Measurements from ENCODE around the gene CROCC2. TPM values are rescaled to one million over a fixed set of nuclear protein-coding genes. Genes with fewer than 3 reads are reported as not detected.

CROCC2 gene
- not detected for polyA plus RNA-seq (2013, experiment 1 of 2)
- not detected for polyA plus RNA-seq (2013, experiment 2 of 2)

- Histone ChIP-seq H3K36me3 (ENCODE audit: control insufficient read depth, insufficient read depth, low read length) (no peaks in the 10 kb centered on the region), H3K4me3 (ENCODE audit: extremely low read depth, insufficient read depth, low read length, poor library complexity, severe bottlenecking) (no peak within 1 kb of the TSS), H3K4me1 (ENCODE audit: control insufficient read depth, insufficient read depth, low read length, poor library complexity, severe bottlenecking) (peaks cover 2% of the 10 kb centered on the region), H3K27ac (ENCODE audit: low read depth, low read length, severe bottlenecking) (no peak within 1 kb of the TSS), H3K9me3 (ENCODE audit: control insufficient read depth, low read length) (no peaks in the 10 kb centered on the region)
- 89 to 91% methylated on average over 19 to 21 of the region's 23 CpGs for WGBS, 2 experiments (ENCODE audit: insufficient coverage in 2 of 2)
These were observed at the start of gene CROCC2 for GRCh38 chr2:240906141-240906910. Gene CROCC2 (plus strand): TSS chr2:240906336. CDS start chr2:240906514, 178 bp downstream.

GRCh38 chr2:240857039-240858008, 48.8 kb upstream of the CROCC2 start:
- Histone ChIP-seq H3K9me3 (ENCODE audit: control insufficient read depth, low read length) (peaks cover 12% of the 10 kb centered on the region), H3K4me3 (ENCODE audit: extremely low read depth, insufficient read depth, low read length, poor library complexity, severe bottlenecking) (no peak overlapping the region), H3K4me1 (ENCODE audit: control insufficient read depth, insufficient read depth, low read length, poor library complexity, severe bottlenecking) (no peaks in the 10 kb centered on the region), H3K36me3 (ENCODE audit: control insufficient read depth, insufficient read depth, low read length) (no peaks in the 10 kb centered on the region), H3K27ac (ENCODE audit: low read depth, low read length, severe bottlenecking) (no peak overlapping the region)
- WGBS, 2 experiments (ENCODE audit: insufficient coverage in 2 of 2): 85 to 93% methylated on average over 16 to 17 of the region's 21 CpGs

GRCh38 chr2:240858321-240858720, 47.8 kb upstream of the CROCC2 start:
- 90 to 93% methylated on average over 6 to 13 of the region's 13 CpGs for WGBS, 2 experiments (ENCODE audit: insufficient coverage in 2 of 2)
- Histone ChIP-seq H3K9me3 (ENCODE audit: control insufficient read depth, low read length) (peaks cover 12% of the 10 kb centered on the region), H3K4me3 (ENCODE audit: extremely low read depth, insufficient read depth, low read length, poor library complexity, severe bottlenecking) (no peak overlapping the region), H3K27ac (ENCODE audit: low read depth, low read length, severe bottlenecking) (no peak overlapping the region), H3K4me1 (ENCODE audit: control insufficient read depth, insufficient read depth, low read length, poor library complexity, severe bottlenecking) (no peaks in the 10 kb centered on the region), H3K36me3 (ENCODE audit: control insufficient read depth, insufficient read depth, low read length) (no peaks in the 10 kb centered on the region)

- Histone ChIP-seq H3K4me1 (ENCODE audit: control insufficient read depth, insufficient read depth, low read length, poor library complexity, severe bottlenecking) (no peaks in the 10 kb centered on the region), H3K9me3 (ENCODE audit: control insufficient read depth, low read length) (peaks cover 12% of the 10 kb centered on the region), H3K27ac (ENCODE audit: low read depth, low read length, severe bottlenecking) (no peak overlapping the region), H3K4me3 (ENCODE audit: extremely low read depth, insufficient read depth, low read length, poor library complexity, severe bottlenecking) (no peak overlapping the region), H3K36me3 (ENCODE audit: control insufficient read depth, insufficient read depth, low read length) (no peaks in the 10 kb centered on the region)
- WGBS, 2 experiments (ENCODE audit: insufficient coverage in 2 of 2): 84 to 93% methylated on average over 10 of the region's 10 CpGs
These were observed 47.3 kb upstream of the CROCC2 start for GRCh38 chr2:240858871-240859270.

GRCh38 chr2:240861547-240861946, 44.6 kb upstream of the CROCC2 start:
- no peaks in the 10 kb centered on the region for H3K9me3 ChIP-seq (ENCODE audit: control insufficient read depth, low read length)
- no peak overlapping the region for H3K4me3 ChIP-seq (ENCODE audit: extremely low read depth, insufficient read depth, low read length, poor library complexity, severe bottlenecking)
- no peaks in the 10 kb centered on the region for H3K4me1 ChIP-seq (ENCODE audit: control insufficient read depth, insufficient read depth, low read length, poor library complexity, severe bottlenecking)
- no peaks in the 10 kb centered on the region for H3K36me3 ChIP-seq (ENCODE audit: control insufficient read depth, insufficient read depth, low read length)
- 100% methylated on average over 1 of the region's 2 CpGs for WGBS, 2 experiments (ENCODE audit: insufficient coverage in 2 of 2)
- no peak overlapping the region for H3K27ac ChIP-seq (ENCODE audit: low read depth, low read length, severe bottlenecking)

DNA sequence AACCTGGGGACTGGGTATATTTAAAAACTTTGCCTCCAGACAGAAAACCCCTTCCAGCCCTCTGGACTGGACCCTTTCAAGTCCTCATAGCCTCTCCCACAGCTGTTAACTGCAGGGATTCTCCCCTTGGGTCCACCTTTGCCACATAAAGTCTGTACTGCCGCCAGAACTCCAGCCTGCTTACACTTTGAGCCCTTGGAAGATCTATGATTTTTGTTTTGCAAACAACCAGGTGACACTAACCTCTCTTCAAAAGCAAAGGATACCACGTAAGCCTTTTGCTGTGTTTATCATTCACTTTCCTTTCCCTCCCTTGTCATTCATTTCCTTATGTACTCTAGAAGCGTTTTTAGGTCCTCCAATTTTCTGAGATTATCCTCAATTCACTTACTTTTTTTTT, 41.7 kb upstream of the CROCC2 start:
- H3K36me3 ChIP-seq (ENCODE audit: control insufficient read depth, insufficient read depth, low read length): no peaks in the 10 kb centered on the region
- no peaks in the 10 kb centered on the region for H3K9me3 ChIP-seq (ENCODE audit: control insufficient read depth, low read length)
- WGBS, 2 experiments (ENCODE audit: insufficient coverage in 2 of 2): 80 to 85% methylated on average over 3 of the region's 3 CpGs
- H3K4me1 ChIP-seq (ENCODE audit: control insufficient read depth, insufficient read depth, low read length, poor library complexity, severe bottlenecking): no peaks in the 10 kb centered on the region
- no peak overlapping the region for H3K27ac ChIP-seq (ENCODE audit: low read depth, low read length, severe bottlenecking)
- H3K4me3 ChIP-seq (ENCODE audit: extremely low read depth, insufficient read depth, low read length, poor library complexity, severe bottlenecking): no peak overlapping the region

- WGBS, 2 experiments (ENCODE audit: insufficient coverage in 2 of 2): 92 to 100% methylated on average over 2 of the region's 5 CpGs
- no peak overlapping the region for H3K4me3 ChIP-seq (ENCODE audit: extremely low read depth, insufficient read depth, low read length, poor library complexity, severe bottlenecking)
- H3K4me1 ChIP-seq (ENCODE audit: control insufficient read depth, insufficient read depth, low read length, poor library complexity, severe bottlenecking): no peaks in the 10 kb centered on the region
- no peak overlapping the region for H3K27ac ChIP-seq (ENCODE audit: low read depth, low read length, severe bottlenecking)
- no peaks in the 10 kb centered on the region for H3K9me3 ChIP-seq (ENCODE audit: control insufficient read depth, low read length)
- no peaks in the 10 kb centered on the region for H3K36me3 ChIP-seq (ENCODE audit: control insufficient read depth, insufficient read depth, low read length)
These were observed 40.7 kb upstream of the CROCC2 start for GRCh38 chr2:240865391-240865790.

DNA sequence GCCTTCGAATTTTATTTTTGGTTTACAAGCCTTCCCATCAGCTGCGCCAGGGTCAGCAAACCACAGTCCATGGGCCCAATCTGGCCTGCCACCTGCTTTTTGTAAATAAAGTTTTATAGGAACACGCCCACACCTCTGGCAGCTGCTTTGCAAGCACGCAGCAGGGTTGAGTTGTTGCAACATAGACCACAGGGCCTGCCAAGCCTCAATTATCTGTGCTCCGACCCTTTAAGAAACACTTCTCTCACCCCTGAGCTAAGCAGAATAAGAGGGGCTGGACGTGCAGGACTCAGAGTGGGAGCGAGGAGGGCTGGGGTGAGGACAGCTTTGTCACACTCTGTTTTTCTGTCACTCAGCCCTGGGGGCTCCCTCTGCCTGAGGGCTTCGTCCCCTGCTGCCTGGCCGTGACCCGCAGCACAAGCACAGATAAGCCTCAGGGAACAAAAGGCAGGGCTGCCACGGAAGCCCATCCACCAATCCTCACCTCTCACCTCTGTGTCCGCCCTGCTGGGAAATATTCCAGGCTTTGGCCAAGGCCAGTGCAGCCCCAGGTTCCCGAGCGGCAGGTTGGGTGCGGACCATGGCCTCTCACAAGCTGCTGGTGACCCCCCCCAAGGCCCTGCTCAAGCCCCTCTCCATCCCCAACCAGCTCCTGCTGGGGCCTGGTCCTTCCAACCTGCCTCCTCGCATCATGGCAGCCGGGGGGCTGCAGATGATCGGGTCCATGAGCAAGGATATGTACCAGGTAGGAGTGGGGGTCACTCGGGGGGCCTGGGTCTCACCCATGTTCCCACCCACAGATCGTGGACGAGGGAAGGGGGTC, 37.6 kb upstream of the CROCC2 start, which contains the start of gene AGXT:
Gene AGXT (plus strand): TSS at position 539 of the 823 bp plus-strand sequence. CDS start 42 bp downstream, at position 581.
- Histone ChIP-seq H3K27ac (ENCODE audit: low read depth, low read length, severe bottlenecking) (no peak within 1 kb of the TSS), H3K36me3 (ENCODE audit: control insufficient read depth, insufficient read depth, low read length) (no peaks in the 10 kb centered on the region), H3K4me1 (ENCODE audit: control insufficient read depth, insufficient read depth, low read length, poor library complexity, severe bottlenecking) (no peaks in the 10 kb centered on the region), H3K9me3 (ENCODE audit: control insufficient read depth, low read length) (no peaks in the 10 kb centered on the region), H3K4me3 (ENCODE audit: extremely low read depth, insufficient read depth, low read length, poor library complexity, severe bottlenecking) (no peak within 1 kb of the TSS)
- WGBS, 2 experiments (ENCODE audit: insufficient coverage in 2 of 2): 81% methylated on average over 13 to 18 of the region's 21 CpGs

DNA sequence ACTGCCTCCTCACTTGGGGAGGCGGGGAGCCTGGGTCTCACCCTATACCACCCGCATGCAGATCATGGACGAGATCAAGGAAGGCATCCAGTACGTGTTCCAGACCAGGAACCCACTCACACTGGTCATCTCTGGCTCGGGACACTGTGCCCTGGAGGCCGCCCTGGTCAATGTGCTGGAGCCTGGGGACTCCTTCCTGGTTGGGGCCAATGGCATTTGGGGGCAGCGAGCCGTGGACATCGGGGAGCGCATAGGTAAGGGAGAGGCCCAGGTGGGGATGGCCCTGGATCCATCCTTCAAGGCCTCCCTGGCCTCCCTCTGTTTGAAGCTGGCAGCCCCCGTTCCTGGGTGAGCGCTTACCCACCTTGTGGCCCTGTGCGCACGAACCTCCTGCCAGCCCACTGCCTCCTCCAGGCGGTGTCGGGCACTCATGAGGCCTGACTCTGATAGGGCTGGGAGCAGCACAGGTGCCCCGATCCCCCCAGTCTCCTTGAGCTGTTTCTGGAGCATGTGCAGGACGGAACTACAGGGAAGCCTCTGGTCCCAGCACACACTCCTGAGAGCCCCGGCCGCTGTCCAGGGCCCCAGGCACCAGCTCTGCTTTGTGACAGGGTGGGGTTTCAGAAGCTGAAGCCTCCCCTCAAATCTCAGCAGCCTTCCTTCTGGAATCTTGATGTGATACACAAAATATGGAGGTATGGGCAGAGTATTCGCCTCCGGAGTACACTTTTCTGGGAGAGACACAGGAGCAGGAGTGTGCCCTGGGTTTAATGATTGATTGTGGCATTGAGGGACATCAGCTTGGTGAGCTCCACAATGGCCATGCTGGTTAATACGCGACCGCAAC, 36.8 kb upstream of the CROCC2 start:
- no peak overlapping the region for H3K4me3 ChIP-seq (ENCODE audit: extremely low read depth, insufficient read depth, low read length, poor library complexity, severe bottlenecking)
- H3K4me1 ChIP-seq (ENCODE audit: control insufficient read depth, insufficient read depth, low read length, poor library complexity, severe bottlenecking): no peaks in the 10 kb centered on the region
- no peaks in the 10 kb centered on the region for H3K36me3 ChIP-seq (ENCODE audit: control insufficient read depth, insufficient read depth, low read length)
- no peak overlapping the region for H3K27ac ChIP-seq (ENCODE audit: low read depth, low read length, severe bottlenecking)
- H3K9me3 ChIP-seq (ENCODE audit: control insufficient read depth, low read length): no peaks in the 10 kb centered on the region
- 94 to 96% methylated on average over 19 to 21 of the region's 25 CpGs for WGBS, 2 experiments (ENCODE audit: insufficient coverage in 2 of 2)

Measured in mesodermal cell (in vitro differentiated cells).